HG02884 (cell line): ENCODE results near the gene DDX46.
"Not testable (repeated sequence)": the region's sequence is repeated elsewhere in the genome, so short reads cannot be mapped to it uniquely, and the experiment has no call there.

Experiments used
- ATAC-seq: cut with Tn5 transposase; IDR thresholded peaks from one replicate; pipeline ENCODE4 v1.9.1; 2021; ENCODE audit warnings: mild to moderate bottlenecking, moderate library complexity; ENCODE audit not compliant: unreplicated experiment

The DDX46 gene

DNA sequence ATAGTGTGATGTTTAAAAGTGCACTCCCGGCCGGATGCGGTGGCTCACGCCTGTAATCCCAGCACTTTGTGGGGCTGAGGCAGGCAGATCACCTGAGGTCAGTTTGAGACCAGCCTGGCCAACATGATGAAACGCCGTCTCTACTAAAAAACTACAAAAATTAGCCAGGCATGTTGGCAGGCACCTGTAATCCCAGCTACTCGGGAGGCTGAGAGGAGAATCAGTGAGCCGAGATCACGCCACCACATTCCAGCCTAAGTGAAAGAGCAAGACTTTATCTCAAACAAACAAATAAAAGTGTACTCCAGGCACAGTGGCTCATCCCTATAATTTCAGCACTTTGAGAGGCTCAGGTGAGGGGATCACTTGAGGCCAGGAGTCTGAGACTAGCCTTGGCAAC lies 79.8 kb downstream of the DDX46 start:
- not testable (repeated sequence) for ATAC-seq

DNA sequence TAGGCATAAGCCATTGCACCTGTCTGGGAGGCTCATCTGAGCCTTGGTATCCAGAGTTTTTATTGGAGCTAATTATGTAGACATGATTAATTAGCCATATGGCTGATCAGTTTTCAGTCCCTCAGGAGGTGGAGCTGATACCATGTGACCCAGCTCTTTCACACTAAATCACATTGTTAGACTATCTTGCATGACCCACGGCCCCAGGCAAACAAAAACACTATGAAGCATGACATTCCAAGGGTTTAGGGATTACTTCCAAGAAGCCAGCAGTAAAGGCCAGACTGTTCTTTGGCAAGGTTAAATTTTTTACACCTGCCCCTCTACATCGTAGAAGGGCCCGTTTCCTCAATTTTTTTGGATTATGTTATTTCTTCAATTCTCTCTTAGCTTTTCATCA lies 82.2 kb downstream of the DDX46 start:
- no peak for ATAC-seq

DNA sequence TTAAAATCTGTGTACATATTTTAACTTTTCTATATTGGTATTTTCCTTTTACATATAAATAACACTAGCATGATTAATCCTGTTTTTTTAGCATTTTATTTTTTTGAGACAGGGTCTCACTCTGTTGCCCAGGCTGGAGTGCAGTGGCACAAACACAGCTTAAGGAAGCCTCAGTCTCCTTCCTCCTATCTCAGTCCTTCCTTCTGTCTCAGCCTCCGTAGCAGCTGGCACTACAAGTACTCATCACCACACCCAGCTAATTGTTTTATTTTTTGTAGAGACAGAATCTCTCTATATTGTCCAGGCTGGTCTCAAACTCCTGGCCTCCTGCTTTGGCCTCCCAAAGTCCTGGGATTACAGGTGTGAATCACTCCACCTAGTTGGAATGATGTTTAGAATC lies 85.7 kb downstream of the DDX46 start:
- no peak for ATAC-seq

DNA sequence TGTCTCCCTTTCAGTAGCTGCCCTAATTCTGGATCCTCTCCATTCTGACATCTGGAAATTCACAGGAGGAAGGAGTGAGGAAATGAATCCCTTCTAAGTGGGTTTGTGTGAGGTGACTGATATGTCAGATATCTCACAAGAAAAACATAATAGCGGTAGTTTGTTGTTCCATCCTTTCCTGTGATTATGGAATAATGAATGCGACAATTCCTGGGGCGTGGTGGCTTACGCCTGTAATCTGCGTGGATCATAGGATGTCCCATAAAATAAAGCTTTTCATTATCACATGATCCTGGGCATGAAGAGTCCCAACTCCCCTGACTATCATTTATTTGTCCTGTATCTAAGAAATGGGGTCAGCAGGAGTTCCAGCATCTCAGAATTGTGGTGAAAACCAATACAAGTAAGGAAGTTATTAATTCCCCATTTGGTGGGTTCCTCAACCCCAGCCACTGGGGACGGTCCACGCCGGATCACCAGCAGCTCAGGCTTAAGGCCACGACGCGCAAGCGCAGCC lies 86.8 kb downstream of the DDX46 start:
- ATAC-seq, result no peak

DNA sequence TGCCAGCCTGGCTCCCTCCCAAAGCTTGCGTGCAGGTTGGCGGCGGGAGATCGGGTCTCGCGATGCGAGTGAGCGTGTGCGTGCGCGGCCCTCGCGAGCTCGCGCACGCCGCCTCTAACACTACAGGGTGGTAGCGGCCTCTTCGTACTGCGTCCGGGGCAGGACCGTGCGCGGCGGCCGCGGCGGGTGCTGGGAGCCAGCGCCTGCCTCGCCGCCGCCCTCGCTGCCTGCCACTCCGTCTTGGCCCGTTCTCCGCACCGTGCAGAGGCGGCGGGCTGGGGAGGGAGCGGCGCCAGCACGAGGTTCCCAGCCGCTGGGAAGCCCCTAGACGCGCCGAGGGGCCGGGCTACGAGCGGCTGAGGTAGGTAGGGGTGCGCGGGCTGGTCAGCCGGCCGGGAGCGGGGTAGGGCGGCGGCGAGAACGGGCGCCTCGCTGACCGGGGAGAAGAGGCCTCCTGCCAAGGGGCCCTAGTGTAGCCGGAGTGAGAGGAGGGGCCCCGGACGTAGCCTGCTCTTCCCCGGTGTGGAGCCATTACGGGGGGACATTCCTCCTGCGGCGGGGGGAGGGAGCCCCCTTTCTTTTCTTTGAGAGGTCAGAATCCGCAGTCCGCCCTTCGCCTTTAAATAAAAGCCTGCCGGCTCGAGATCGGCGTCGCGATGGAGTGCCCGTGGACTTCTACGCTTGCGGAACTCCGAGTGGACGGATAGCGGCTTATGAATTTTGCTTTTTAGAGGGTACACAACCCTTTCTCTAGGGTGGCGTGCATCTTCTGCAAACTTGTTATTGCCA lies 87.5 kb downstream of the DDX46 start, which contains the start of gene C5orf24:
TSS of gene C5orf24 (plus strand) at position 117 of the 789 bp plus-strand sequence. CDS start 8,933 bp downstream, outside the sequence.
- peak; percentile 93 for ATAC-seq

DNA sequence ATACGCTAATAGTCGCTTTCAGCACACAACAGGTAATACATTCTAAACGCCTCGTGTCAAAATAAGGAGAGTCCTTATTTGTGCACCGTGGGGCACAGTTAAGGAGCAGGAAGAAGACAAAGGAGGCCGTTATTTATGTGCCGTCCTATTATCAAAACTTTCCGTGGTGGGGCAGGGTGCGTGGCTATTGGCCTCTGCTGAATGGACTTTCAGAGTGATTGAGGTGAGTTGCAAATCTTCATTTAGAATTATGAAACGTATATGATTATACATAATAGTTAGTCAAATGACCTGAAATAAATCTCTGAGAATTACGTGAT lies 88.0 kb downstream of the DDX46 start:
- no peak for ATAC-seq

DNA sequence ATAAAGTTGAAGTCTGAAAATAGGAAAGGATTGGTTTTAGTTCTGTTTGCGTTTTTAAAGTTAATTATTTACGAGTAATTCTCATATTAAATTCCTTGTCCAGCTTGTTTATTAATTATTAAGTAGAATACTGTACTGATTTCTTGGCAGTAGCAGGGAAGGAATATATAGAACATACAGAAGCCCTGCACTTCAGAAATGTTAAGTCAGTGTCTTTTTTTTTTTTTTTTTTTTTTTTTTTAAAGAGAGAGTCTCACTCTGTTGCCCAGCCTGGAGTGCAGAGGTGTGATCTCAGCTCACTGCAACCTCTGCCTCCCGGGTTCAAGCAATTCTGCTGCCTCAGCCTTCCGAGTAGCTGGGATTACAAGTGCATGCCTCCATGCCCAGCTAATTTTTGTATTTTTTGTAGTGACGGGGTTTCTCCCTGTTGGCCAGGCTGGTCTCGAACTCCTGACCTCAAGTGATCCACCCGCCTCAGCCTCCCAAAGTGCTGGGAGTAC lies 90.9 kb downstream of the DDX46 start:
- ATAC-seq, result not testable (repeated sequence)

DNA sequence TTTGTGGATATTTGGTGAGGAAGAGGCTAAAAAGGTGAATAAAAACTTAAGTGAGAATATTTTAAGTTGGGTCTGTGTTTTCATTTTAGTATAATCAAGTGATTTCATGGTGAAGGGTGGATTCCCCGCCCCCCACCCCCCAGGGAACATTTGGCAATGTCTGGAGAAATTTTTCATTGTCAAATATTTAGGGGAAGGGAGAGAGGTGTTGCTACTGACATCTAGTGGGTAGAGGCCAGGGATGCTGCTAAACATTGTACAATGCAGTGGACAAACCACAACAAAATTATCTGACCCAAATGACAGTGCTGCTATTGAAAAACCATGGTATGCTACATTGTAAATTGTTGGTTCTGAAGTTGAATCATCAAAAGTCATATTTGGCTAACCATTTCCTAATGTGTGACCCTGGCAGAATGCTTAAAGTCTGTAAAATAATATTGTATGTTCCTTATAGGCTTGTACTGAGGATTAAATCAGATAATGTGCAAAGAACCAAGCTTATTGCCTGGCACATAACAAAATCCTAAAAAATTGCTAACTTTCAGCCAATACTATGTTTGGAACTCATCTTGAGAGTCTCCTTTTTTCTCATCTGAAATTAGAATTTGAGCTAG lies 92.8 kb downstream of the DDX46 start:
- ATAC-seq, result no peak

DNA sequence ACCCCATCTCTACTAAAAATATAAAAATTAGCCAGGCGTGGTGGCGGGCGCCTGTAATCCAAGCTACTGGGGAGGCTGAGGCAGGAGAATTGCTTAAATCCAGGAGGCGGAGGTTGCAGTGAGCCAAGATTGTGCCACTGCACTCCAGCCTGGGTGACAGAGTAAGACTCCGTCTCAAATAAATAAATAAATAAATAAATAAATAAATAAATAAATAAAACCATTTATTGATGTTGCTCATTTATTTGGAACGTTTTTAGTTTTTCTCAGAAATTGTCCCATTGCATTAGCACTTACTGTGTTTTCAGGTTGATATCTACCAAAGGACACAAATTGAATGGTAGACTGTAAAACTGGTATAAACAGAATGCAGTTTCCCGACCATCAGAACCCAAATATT lies 97.9 kb downstream of the DDX46 start:
- not testable (repeated sequence) for ATAC-seq

DNA sequence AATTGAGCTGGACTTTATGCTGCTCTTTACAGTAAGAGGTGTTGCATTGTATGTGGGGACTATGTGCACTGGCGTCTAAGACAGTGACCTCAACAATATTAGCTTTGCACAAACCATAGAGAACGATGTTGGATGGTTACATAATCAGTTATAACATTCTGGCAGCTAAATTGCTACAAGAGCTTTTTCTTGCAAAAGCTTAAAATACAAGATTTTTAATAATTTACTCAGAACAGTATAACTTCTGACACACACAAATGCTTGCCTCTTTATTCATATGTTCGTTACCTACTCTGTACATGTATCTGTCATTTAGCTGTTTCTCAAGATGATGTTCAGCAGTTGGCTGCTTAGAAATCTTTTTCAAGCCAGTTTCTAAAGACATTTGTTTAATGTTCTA lies 98.8 kb downstream of the DDX46 start:
- ATAC-seq, result no peak

DNA sequence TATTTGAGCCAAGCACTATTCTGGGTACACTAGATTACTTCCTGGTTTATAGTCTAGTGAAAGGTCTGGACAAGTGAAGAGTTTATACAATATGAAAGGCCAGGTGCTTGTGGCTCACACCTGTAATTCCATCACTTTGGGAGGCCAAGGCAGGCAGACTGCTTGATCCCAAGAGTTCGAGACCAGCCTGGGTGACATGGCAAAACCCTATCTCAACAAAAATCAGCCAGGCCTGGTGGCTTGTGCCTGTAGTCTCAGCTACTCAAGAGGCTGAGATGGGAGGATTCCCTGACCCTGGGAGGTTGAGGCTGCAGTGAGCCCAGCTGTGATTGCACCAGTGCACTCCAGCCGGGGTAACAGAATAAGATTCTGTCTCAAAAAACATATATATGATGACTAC lies 106.1 kb downstream of the DDX46 start:
- no peak for ATAC-seq

DNA sequence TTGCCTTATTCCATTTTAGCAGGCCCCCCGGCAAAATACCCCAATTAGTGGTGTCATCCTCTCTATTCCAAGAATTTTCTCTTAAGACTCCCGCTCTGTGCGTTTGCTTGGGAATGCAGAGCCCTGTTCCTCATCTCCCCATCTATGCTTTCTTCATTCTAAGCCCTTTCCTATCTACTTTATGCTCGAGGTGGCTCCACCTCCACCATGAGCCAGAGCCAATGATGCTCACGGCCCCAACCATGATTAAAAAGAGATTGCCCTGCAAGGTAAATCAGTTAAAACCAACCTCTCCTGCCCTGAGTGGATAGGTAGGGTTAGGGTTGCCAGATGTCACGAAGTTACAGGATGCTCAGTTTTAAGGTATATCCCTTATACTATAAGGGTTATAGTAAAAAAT lies 114.9 kb downstream of the DDX46 start:
- ATAC-seq, result no peak

DNA sequence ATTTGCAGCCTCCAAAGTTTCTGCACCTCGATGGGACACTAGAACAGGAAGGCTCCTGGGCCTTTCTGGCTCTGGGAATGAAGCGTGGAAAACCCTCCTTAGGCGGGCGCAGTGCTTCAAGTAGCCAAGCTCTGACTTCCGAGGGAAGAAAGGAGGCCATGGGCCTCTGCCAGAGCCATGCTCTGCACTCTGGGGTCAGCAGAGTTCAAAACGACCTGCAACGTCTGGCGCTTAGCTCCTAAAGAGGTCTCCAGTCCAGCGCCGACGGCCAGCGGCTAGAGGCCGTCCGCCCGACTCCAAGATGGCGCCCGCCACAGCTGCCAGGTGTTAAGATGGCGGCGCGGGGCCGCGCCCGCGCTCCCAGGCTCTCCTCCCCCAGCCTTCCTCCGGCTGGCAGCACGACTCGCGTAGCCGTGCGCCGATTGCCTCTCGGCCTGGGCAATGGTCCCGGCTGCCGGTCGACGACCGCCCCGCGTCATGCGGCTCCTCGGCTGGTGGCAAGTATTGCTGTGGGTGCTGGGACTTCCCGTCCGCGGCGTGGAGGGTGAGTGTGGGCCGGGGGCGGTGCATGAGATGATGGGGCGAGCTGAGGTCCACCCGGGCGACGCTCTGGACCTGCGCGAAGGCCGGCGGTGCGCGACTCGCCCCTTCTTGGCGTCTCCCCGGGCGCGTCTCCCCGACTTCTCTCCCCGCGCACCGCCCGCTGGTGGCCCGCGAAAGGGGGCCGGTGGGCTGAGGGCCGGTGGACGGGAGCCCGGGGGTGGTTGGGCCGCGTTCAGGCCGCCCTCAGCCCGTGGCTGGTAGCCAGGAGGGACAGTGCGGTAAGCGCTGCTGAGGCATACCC lies 115.6 kb downstream of the DDX46 start, which contains the start of gene TXNDC15:
TSS of gene TXNDC15 (plus strand) at position 385 of the 844 bp plus-strand sequence. CDS start at position 442, 57 bp downstream.
- ATAC-seq, result peak; percentile 84

DNA sequence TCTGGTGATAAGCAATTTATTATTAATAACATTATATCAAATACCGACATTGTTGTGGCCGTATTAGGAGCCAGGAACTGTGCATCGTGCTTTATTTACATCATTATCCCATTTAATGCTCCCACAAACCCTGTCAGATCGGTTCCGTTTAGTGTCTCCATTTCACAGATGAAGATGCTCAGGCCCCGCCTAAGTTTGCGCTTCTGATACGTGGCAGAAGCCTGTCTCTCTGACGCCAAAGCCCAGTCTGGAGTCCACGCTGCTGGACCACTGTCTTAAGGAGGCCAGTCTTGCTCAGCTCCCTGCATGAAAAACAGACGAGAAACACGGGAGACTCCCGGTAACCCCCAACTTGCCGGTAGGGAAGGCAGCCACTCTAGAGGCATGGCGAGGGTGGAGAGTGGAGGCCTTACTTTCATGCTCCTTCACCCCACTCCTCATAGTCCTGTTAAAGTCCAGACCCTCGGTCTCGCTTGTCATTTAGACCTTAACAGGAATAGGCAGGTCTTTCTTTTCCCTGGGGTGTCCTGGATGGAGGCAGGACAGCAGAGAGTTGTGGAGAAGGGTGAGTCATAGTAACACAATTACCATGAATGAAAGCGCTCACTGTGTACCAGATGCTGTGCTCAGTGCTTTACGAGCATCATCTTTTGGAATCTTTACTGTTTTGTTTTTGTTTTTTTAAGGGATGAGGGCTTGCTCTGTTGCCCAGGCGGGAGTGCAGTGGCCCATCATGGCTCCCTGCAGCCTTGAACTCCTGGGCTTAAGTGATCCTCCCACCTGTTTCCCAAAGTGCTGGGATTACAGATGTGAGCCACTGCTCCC lies 116.5 kb downstream of the DDX46 start:
- ATAC-seq, result peak; percentile 31

DNA sequence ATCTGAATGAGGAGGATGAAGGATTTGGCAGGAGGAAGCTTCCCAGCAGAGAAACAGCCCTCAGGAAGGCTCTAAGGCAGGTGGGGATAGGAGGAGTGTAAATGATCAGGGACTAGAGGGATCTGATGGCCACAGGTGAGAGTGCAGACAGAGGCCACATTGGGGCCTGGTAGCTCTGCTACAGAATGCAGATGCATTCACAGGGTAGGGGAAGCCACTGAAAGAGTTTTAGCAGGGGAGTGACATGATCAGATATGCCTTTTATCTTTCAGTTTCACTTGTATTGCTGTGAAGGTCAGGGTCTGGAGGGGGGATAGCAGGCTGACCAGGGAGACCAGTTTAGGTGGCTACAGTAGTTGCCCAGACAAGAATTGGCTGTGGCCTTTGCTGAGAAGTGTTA lies 118.6 kb downstream of the DDX46 start:
- ATAC-seq, result no peak

DNA sequence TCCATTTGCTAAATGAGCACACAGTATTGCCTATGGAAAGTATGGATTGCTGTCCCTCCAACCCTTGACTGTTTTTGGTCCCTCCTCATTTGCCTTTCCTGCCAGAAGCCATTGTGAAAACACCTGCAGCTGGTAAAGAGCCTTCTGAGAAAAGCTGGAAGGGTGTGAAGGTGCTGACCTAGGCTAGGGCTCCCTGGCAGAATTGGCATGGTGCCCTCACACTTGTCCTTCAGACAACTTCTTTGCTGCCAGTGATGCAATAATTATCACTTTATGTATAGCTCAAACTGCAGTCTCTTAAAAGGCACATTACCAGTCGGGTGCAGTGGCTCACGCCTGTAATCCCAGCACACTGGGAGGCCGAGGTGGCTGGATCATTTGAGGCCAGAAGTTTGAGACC lies 119.8 kb downstream of the DDX46 start:
- no peak for ATAC-seq

DNA sequence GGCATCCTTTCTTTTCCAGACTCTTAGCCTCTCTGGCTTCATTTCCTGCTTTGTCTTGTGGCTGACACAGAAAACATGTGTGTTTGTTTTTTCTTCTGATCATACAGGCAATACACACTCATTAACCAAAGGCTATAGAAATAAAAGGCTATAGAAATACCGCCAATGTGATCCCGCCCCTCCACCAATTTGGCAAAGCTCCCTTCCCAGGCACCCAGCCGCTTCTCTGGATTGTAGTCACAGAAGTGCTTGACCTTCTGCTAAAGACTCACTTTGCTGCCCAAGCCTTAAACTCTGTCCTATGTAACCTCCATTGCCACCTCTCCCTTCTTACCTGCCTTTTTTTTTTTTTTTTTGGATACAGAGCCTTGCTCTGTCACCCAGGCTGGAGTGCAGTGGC lies 120.9 kb downstream of the DDX46 start:
- no peak for ATAC-seq
